ENCODE results near the gene NSG2.

The NSG2 gene

DNA sequence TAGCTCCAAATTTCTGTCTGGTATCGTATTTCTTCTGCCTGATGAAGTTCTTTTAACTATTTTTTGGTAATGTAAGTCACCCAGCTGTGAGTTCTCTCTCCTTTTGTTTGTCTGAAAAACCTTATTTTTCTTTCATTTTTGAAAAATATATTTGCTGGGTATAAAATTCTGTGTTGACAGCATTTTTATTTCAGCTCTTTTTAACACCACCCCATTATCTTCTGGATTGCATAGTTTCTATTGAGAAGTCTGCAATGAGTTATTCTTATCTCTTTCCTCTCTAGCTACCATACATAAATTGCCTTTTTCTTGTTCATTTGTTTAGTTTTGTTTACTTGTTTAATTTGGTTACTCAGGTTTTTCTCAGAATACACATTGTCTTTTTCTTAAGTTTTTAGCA, 109.1 kb downstream of the NSG2 start:
- no peak for TF ChIP-seq EZH2phosphoT487 (IDR thresholded peaks at IDR 0.05; ENCODE audit: borderline replicate concordance)
- TF ChIP-seq, protein P1, sequence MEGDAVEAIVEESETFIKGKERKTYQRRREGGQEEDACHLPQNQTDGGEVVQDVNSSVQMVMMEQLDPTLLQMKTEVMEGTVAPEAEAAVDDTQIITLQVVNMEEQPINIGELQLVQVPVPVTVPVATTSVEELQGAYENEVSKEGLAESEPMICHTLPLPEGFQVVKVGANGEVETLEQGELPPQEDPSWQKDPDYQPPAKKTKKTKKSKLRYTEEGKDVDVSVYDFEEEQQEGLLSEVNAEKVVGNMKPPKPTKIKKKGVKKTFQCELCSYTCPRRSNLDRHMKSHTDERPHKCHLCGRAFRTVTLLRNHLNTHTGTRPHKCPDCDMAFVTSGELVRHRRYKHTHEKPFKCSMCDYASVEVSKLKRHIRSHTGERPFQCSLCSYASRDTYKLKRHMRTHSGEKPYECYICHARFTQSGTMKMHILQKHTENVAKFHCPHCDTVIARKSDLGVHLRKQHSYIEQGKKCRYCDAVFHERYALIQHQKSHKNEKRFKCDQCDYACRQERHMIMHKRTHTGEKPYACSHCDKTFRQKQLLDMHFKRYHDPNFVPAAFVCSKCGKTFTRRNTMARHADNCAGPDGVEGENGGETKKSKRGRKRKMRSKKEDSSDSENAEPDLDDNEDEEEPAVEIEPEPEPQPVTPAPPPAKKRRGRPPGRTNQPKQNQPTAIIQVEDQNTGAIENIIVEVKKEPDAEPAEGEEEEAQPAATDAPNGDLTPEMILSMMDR (conservative IDR thresholded peaks at IDR 0.05; ENCODE audit: low read length), result no peak
- no peaks in the 10 kb centered on the region for H3K4me1 ChIP-seq (ENCODE audit: insufficient read depth, low read length, poor library complexity, severe bottlenecking)
- H4K20me1 ChIP-seq (ENCODE audit: insufficient read depth, low read length, poor library complexity, severe bottlenecking), result no peaks in the 10 kb centered on the region
- no peaks in the 10 kb centered on the region for H3K36me3 ChIP-seq (ENCODE audit: insufficient read depth, low read length)
- no peak overlapping the region for H2AFZ ChIP-seq (ENCODE audit: low read length)
- no peak overlapping the region for H3K4me2 ChIP-seq (ENCODE audit: low read depth, low read length, poor library complexity, severe bottlenecking)
- no peak overlapping the region for H3K4me3 ChIP-seq (ENCODE audit: low read length, poor library complexity, severe bottlenecking)
- no peaks in the 10 kb centered on the region for H3K27me3 ChIP-seq (ENCODE audit: insufficient read depth, low read length, poor library complexity, severe bottlenecking)
- H3K79me2 ChIP-seq (ENCODE audit: insufficient read depth, low read length), result no peaks in the 10 kb centered on the region
- H3F3A ChIP-seq (ENCODE audit: low read depth), result no peaks in the 10 kb centered on the region
- no peaks in the 10 kb centered on the region for H3K9me3 ChIP-seq (ENCODE audit: insufficient read depth, low read depth, low read length)
- H3K9ac ChIP-seq (ENCODE audit: low read depth, low read length, poor library complexity, severe bottlenecking), result no peak overlapping the region
- H3K9me2 ChIP-seq (replicated peaks; ENCODE audit: low read depth, low read length), result no peaks in the 10 kb centered on the region

DNA sequence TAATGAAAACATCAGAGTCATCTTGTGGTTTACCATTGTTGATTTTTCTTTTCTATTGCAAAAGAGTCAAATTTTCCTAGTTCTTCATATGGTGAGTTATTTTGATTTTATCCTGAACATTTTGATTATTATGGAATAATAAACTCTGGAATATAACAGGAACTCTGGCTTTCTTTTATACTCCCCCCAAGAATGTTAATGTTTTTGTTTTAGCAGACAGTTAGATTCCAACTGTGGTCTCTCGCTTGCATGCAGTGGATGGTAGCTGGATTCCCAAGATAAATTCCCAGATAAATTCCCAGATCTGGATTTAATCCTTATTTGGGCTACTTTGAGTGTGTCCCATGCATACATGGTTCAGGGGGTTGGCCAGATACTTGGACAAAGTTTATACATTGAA, 109.8 kb downstream of the NSG2 start:
- no peaks in the 10 kb centered on the region for H4K20me1 ChIP-seq (ENCODE audit: insufficient read depth, low read length, poor library complexity, severe bottlenecking)
- H3K4me1 ChIP-seq (ENCODE audit: insufficient read depth, low read length, poor library complexity, severe bottlenecking), result no peaks in the 10 kb centered on the region
- no peak overlapping the region for H2AFZ ChIP-seq (ENCODE audit: low read length)
- H3K4me2 ChIP-seq (ENCODE audit: low read depth, low read length, poor library complexity, severe bottlenecking), result no peak overlapping the region
- H3K27me3 ChIP-seq (ENCODE audit: insufficient read depth, low read length, poor library complexity, severe bottlenecking), result no peaks in the 10 kb centered on the region
- no peak overlapping the region for H3K9ac ChIP-seq (ENCODE audit: low read depth, low read length, poor library complexity, severe bottlenecking)
- no peaks in the 10 kb centered on the region for H3K79me2 ChIP-seq (ENCODE audit: insufficient read depth, low read length)
- no peaks in the 10 kb centered on the region for H3K9me3 ChIP-seq (ENCODE audit: insufficient read depth, low read depth, low read length)
- no peaks in the 10 kb centered on the region for H3F3A ChIP-seq (ENCODE audit: low read depth)
- no peak overlapping the region for H3K4me3 ChIP-seq (ENCODE audit: low read length, poor library complexity, severe bottlenecking)
- no peaks in the 10 kb centered on the region for H3K36me3 ChIP-seq (ENCODE audit: insufficient read depth, low read length)
- TF ChIP-seq EZH2phosphoT487 (IDR thresholded peaks at IDR 0.05; ENCODE audit: borderline replicate concordance), result no peak
- H3K9me2 ChIP-seq (replicated peaks; ENCODE audit: low read depth, low read length), result no peaks in the 10 kb centered on the region

DNA sequence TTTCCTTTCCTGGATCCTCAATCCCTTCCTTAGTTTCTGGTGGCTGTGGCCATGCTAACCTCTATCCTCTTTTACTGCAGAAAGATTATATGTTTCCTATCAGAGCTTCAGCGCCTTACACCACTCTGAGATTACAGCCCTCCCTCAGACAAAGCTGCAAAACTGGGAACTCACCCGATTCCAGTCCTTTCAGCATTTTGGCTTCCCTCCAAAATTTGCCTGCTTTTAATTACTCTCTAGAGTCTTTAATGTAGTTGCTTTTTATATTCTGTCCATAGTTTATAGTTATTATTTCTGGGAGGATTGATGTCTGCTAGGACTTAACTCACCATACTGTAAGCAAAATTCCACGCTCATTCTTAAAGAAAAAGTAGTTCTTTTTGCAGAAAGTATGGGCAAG, 110.2 kb downstream of the NSG2 start:
- Histone ChIP-seq H3K4me2 (ENCODE audit: low read depth, low read length, poor library complexity, severe bottlenecking) (no peak overlapping the region), H4K20me1 (ENCODE audit: insufficient read depth, low read length, poor library complexity, severe bottlenecking) (no peaks in the 10 kb centered on the region), H3K27me3 (ENCODE audit: insufficient read depth, low read length, poor library complexity, severe bottlenecking) (no peaks in the 10 kb centered on the region), H3K9me2 (replicated peaks; ENCODE audit: low read depth, low read length) (no peaks in the 10 kb centered on the region), H3F3A (ENCODE audit: low read depth) (no peaks in the 10 kb centered on the region), H2AFZ (ENCODE audit: low read length) (no peak overlapping the region), H3K36me3 (ENCODE audit: insufficient read depth, low read length) (no peaks in the 10 kb centered on the region), H3K4me3 (ENCODE audit: low read length, poor library complexity, severe bottlenecking) (no peak overlapping the region), H3K4me1 (ENCODE audit: insufficient read depth, low read length, poor library complexity, severe bottlenecking) (no peaks in the 10 kb centered on the region), H3K9me3 (ENCODE audit: insufficient read depth, low read depth, low read length) (no peaks in the 10 kb centered on the region), H3K79me2 (ENCODE audit: insufficient read depth, low read length) (no peaks in the 10 kb centered on the region), H3K9ac (ENCODE audit: low read depth, low read length, poor library complexity, severe bottlenecking) (no peak overlapping the region)
- TF ChIP-seq EZH2phosphoT487 (IDR thresholded peaks at IDR 0.05; ENCODE audit: borderline replicate concordance), result no peak
- TF ChIP-seq, protein P1 (conservative IDR thresholded peaks at IDR 0.05; ENCODE audit: low read length), result no peak

DNA sequence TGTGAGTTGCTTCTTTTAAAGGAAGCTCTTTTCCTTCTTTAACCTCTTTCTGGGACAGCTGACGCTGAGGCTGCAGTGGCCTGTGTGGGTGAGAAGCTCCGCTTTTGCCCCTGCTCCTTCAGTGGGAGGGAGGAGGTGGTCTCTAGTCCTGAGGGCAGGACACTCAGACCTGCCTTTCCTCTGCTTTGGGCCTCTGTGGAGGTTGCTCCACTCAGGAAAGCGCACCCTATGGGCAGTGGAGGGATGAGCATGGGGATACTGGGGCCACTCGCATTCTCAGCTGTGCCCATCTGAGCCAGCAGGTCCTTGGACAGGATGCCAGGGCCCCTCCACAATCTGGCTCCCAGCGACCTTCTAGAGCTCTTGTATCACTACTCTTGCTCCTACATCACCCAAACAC, 111.5 kb downstream of the NSG2 start:
- Histone ChIP-seq H3K9ac (ENCODE audit: low read depth, low read length, poor library complexity, severe bottlenecking) (no peak overlapping the region), H3K79me2 (ENCODE audit: insufficient read depth, low read length) (no peaks in the 10 kb centered on the region), H3F3A (ENCODE audit: low read depth) (no peaks in the 10 kb centered on the region), H3K4me1 (ENCODE audit: insufficient read depth, low read length, poor library complexity, severe bottlenecking) (no peaks in the 10 kb centered on the region), H3K4me2 (ENCODE audit: low read depth, low read length, poor library complexity, severe bottlenecking) (no peak overlapping the region), H3K36me3 (ENCODE audit: insufficient read depth, low read length) (no peaks in the 10 kb centered on the region), H3K9me2 (replicated peaks; ENCODE audit: low read depth, low read length) (no peaks in the 10 kb centered on the region), H2AFZ (ENCODE audit: low read length) (no peak overlapping the region), H3K27me3 (ENCODE audit: insufficient read depth, low read length, poor library complexity, severe bottlenecking) (no peaks in the 10 kb centered on the region), H4K20me1 (ENCODE audit: insufficient read depth, low read length, poor library complexity, severe bottlenecking) (no peaks in the 10 kb centered on the region), H3K9me3 (ENCODE audit: insufficient read depth, low read depth, low read length) (no peaks in the 10 kb centered on the region), H3K4me3 (ENCODE audit: low read length, poor library complexity, severe bottlenecking) (no peak overlapping the region)
- TF ChIP-seq, protein P1 (conservative IDR thresholded peaks at IDR 0.05; ENCODE audit: low read length), result no peak
- no peak for TF ChIP-seq EZH2phosphoT487 (IDR thresholded peaks at IDR 0.05; ENCODE audit: borderline replicate concordance)
